Measurements from ENCODE around the gene ALDH9A1.
"Not testable (repeated sequence)": the region's sequence is repeated elsewhere in the genome, so short reads cannot be mapped to it uniquely, and the experiment has no call there.

The ALDH9A1 gene

DNA sequence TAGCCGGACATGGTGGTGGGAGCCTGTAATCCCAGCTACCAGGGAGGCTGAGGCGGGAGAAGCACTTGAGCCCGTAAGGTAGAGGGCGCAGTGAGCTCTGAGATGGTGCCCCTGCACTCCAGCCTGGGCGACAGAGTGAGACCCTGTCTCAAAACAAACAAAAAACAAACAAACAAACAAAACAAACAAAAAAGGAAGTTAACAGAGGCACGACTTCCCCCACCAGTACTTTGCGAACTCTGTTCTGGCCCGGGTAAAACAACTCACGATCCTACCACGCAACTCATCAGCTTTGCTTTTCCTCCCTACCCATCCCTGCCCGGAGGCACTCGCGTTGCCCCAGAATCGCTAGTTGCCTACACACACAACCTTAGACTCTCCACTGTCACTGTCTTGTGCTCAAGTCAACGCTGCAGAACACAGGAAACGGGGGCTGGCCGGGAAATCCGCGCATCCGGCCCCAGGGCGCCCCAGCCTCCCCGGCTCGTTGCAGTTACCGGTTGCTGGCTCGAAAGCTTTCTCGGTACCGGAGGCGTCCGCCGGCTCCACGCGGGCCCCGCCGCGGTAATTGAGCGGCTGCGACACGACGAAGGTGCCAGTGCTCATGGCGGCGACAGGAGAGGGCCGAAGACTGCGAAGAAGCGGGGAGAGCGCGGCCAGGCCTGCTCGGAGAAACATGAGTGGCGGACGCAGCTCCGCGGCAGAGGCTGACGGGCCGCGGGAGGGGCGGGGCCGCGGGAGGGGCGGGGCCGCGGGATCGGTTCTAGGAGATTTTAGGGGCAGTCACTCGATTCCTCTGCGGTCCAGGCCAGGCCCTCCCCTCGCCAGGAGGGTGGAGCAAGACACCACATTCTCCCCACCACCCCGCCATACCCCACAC lies at the start of gene ALDH9A1:
TSS of gene ALDH9A1 (minus strand) at position 682 of the 880 bp plus-strand sequence. CDS start at position 678, 4 bp downstream.
- DNase-seq (ENCODE audit: low spot score) = peak; percentile 92

DNA sequence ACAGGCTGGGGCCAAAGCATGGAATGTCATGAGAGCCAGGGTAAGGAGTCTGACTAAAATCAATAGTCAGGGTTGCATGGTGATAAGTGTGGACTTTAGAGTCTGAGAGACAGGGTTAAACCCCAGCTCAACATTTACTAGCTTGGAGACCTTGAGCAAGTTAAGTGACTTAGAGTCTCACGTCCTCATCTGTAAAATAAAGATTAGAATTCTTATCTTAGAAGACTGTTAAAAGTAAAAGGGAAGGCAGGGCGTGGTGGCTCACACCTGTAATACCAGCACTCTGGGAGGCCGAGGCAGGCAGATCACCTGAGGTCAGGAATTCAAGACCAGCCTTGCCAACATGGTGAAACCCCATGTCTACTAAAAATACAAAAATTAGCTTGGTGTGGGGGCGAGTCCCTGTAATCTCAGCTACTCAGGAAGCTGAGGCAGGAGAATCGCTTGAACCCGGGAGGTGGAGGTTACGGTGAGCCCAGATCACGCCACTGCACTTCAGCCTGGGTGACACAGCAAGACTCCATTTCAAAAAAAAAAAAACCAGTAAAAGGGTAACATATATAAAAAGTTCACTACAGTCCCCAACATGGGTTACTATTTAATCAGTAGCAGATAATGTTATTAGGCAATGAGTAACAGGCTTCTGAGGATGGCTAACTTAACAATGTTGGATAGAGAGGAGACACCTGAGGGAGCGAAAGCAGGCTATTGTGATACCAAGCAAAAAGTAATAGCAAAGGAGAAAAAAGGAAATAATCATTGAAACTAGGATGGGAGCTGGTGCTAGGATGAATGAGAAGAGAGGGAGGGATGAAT lies 49.5 kb upstream of the ALDH9A1 start:
- no peak for DNase-seq (ENCODE audit: low spot score)

DNA sequence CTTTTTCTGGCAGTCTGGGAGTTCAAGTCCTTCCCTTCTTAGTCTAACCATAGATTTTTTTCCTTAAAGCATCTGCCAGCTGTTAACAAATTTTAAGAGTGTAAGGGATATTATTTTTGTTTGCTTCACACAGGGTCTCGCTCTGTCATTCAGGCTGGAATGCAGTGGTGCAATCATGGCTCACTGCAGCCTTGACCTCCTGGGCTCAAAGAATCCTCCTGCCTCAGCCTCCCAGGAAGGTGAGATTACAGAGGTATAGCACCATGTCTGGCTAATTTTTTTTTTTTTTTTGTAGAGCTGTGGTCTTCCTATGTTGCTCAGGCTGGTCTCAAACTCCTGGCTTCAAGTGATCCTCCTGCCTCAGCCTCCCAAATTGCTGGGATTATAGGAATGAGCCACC lies 46.6 kb upstream of the ALDH9A1 start:
- DNase-seq (ENCODE audit: low spot score) = not testable (repeated sequence)

DNA sequence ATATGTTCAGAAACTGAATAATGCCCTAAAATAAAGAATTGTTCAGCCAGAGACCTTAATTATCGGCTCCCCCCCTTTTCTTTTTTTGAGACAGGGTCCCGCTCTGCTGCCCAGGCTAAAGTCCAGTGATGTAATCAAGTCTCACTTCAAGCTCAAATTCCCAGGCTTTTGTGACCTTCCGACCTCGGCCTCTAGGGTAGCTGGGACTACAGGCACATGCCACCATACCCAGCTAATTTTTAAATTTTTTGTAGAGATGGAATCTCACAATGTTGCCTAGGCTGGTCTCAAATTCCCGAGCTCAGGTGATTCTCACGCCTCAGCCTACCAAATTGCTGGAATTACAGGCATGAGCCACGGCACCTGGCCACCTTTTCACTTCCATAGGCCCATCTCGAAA lies 43.8 kb upstream of the ALDH9A1 start:
- DNase-seq (ENCODE audit: low spot score) = no peak

DNA sequence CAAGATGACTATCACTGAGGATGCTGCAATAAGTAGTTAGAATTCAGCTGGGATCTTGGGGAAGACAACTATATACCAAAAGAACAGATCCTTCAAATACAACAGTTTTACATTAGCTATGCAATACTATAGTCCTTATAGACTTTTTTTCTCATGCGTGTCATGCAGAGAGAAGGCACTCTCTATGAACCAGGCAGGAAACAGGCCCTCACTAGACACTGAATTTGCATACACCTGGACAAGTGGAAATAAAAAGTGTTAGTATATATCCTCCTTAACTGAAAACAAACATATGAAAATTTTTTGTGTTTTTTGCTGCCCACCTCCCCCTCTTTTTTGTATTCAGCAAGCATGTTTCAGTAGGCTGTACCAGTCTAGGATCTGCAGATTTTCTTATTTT lies 40.4 kb upstream of the ALDH9A1 start:
- DNase-seq (ENCODE audit: low spot score) = peak; percentile 82

DNA sequence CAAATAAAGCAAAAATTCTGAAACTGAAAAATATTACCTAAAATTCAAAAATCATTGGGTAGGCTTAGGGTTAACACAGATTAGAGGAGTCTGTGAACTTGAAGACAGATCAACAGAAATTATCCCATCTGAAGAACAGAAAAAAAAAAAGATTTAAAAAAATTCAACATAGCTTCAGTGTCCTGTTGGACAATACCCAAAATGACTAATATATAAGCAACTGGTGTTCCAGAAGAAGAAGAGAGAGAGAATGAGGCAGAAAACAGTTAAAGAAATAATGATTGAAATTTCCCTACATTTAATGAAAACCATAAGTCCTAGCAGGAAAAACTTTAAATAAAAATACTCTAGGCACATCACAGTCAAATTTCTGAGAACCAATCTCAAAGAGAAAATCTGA lies 38.8 kb upstream of the ALDH9A1 start:
- DNase-seq (ENCODE audit: low spot score) = no peak

DNA sequence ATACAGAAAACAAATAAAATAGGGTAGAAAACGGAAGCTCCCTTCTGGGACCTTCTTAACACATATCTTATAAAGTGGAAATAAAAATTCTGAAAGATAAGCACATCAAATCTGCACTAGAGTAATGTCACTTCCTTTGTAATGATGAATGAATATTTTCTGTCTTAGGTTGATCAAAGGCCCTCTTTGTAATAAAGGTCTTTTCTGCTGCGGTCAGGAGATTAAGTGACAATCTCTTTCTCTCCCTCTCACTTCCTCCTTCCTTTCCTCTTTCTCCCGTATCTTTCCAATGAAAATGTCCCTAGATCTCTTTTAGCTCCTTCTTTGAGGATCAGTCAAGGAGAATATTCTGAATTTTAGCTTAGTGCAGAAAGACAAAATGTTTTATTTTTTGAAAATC lies 36.5 kb upstream of the ALDH9A1 start:
- no peak for DNase-seq (ENCODE audit: low spot score)

DNA sequence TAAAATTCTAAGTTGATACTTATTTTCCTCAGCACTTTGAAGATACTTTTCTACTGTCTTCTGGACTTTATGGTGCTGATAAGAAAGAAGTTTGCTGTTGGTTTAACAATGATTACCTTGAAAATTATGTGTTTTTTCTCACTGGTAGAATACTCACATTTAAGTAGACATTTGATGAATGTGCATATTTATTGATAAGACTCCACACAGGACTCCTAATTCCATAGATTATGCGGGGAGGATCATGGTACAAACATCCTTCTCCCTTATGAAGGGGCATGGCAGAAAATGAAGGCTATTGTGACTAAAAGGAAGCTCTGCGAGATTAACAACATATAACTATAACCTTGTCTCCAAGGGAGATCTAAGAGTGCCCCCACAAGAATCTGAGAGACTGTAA lies 28.5 kb upstream of the ALDH9A1 start:
- DNase-seq (ENCODE audit: low spot score) = no peak

DNA sequence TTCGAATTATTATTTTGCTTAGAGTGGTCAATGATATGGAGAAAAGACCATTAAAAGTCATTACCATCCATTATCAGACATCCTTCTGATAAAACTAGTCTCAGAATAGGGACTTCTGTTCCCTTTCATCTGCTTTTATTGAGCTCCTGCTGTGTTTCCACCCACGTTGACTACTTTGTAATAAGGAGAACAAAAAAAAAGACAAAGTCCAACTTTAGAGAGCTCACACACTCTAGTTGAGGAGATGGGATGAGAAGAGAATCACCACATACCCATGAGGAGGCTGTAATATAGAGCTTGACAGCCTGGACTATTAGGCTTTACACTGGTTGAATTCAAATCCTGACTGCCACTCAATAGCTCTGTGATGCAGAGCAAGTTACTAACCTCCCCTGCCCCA lies 27.8 kb upstream of the ALDH9A1 start:
- DNase-seq (ENCODE audit: low spot score) = no peak

DNA sequence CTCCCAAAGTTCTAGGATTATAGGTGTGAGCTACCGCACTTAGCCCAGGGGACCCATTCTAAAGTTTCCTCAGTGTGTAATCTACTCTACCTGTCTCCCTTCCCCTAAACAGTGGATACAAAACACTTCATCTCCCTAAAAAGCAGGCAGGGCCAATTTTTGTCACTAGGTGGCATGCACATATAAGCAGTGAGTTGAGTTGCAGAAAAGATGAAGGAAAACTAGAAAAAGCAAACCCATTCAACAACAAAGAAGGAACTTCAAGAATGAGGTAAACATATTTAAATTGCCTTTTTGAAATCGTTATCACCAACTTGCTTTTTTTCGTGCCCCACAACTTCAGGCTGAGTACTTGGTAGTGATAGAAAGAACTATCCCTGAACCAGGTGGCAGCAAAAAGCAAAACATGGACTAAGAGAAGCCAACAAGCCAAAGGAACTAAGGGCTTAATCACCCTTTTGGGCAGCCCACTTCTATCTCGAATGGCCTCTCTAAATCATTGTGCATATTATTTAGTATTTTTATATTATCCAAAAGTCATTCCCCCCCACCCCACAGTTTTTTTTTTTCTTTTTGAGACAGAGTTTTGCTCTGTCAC lies 19.7 kb upstream of the ALDH9A1 start:
- peak; percentile 90 for DNase-seq (ENCODE audit: low spot score)

DNA sequence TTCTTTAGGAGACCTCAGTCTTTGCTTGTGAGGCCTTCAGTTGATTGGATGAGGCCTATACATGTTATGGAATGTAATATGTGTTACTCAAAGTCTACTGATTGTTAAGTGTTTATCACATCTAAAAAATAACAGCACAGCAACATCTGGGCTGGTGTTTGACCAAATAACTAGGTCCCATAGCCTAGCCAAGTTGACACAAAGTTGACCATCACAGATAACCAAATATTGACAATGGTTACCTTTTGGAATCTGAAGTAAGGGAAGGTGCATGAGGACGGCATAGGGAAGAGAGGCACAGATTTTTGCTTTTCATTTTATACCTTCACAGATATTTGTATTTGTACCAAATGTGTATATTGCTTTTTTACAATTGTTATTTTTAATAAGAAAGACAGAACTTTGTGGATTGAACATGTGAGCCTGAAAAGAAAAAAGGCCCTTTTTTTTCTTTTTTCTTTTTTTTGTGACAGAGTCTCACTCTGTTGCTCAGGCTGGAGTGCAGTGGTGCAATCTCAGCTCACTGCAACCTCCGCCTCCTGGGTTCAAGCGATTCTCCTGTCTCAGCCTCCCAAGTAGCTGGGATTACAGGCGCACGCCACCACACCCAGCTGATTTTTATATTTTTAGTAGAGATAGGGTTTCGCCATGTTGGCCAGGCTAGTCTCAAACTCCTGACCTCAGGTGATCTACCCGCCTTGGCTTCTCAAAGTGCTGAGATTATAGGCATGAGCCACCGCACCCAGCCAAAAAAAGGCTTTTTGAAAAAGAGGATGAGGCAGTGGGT lies 18.1 kb upstream of the ALDH9A1 start:
- DNase-seq (ENCODE audit: low spot score) = not testable (repeated sequence)

DNA sequence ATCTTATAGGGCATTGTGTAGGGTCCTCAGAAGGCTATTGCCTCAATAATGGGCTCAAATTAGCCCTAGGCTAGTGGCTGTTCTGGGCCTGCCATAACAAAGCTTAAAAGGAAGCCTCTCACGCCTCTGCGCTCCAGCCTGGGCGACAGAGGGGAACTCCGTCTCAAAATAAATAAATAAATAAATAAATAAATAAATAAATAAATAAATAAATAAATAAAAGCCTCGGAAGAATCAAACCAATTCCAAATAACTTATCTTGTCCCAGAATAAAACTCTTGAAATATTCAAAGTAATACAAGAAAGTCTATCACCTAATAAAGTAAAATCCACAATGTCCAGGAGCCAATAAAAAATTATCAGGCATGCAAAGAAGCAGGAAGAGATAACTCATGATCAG lies 14.4 kb upstream of the ALDH9A1 start:
- no peak for DNase-seq (ENCODE audit: low spot score)

DNA sequence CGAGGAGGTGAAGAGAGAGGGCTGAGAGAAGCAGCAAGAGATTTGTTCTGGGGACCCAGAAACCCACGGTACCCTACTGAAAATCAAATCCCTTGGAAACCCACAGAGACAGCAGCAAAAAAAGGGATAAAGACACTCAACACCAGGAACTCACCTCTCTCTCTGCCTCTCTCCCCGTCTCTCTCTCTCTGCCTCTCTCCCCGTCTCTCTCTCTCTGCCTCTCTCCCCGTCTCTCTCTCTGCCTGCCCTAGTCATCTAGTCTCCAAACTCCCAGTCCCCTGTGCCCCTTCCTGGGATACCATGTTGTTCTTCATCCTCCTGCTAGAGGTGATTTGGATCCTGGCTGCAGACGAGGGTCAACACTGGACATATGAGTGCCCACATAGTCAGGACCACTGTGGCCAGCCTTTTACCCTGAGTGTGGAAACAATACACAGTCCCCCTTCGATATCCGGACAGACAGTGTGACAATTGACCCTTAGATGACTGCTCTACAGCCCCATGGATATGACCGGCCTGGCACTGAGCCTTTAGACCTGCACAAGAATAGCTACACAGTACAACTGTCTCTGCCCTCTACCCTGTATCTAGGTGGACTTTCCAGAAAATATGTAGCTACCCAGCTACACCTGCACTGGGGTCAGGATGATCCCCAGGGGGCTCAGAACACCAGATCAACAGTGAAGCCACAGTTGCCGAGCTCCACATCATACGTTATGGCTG lies 9.8 kb upstream of the ALDH9A1 start:
- no peak for DNase-seq (ENCODE audit: low spot score)

DNA sequence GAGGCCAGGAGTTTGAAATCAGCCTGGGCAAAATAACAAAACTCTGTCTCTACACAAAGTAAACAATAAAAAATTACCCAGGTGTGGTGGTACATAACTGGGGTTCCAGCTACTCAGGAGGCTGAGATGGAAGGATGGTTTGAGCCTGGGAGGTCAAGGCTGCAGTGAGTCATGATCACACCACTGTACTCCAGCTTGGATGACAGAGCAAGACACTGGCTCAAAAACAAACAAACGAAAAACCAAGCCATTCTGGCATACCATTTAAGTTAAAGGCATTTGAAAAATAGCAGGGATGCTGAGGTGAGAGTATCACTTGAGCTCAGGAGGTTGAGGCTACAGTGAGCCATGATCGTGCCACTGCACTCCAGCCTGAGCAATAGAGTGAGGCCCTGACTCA lies 5.3 kb upstream of the ALDH9A1 start:
- DNase-seq (ENCODE audit: low spot score) = no peak

DNA sequence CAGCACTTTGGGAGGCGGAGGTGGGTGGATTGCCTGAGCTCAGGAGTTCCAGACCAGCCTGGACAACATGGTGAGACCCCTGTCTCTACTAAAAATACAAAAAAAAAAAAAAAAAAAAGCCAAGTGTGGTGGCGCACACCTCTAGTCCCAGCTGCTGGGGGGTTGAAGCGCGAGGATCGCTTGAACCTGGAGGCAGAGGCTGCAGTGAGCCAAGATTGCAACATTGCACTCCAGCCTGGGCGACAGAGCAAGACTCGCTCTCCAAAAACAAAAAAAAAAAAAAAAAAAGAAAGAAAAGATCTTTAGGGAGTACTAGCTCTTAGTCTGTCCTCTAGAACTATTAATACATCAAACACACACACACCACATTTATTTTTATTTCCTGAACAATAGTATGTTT lies 3.6 kb upstream of the ALDH9A1 start:
- not testable (repeated sequence) for DNase-seq (ENCODE audit: low spot score)

DNA sequence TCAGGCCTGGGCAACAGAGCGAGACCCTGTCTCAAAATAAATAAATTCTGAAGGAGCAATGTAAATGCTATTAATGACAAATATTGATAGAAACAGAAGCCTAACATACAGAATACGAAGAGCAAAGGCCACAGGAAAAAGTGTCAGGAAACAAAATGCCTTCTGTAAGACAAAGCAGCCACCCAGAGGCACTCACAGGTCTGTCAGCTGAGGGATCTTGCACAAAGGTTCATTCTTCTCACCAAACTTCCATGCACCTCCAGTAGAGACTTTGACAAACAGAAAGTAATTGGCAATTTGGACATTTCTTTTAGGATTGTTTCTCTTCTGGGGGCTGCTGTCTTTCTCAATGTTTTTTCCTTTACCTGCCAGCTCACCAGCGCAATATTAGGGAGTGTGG lies 1.2 kb upstream of the ALDH9A1 start:
- DNase-seq (ENCODE audit: low spot score) = no peak

DNA sequence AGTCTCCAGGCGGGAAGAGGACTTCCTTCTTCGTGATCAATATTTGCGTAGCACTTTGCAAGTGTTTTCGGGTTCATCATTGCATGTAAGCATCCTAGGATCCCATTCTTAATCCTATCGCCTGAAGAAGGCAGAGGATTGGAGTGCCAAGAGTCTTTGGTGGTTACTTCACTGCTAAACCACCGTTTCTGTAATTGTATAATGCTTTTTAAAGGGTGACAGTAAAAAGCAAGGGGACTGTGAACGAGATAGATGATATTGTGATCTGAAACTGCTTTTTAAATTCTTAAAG lies 345 bp upstream of the ALDH9A1 start:
- no peak for DNase-seq (ENCODE audit: low spot score)

DNA sequence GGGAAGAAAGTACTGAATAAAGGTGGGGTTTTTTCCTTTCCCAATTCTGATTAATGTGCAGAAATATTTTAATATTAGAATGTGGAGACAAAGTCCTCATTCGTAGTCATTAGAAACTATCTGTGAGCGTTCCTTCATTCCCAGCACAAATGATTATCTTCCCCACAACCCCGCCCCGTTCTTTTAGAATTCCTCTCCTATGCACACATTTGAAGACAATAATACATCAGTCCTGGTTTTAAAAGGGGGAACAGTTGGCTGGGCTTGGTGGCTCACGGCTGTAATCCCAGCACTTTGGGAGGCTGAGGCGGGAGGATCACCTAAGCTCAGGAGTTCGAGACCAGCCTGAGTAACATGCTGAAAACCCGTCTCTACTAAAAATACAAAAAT lies 876 bp downstream of the ALDH9A1 start:
- DNase-seq (ENCODE audit: low spot score) = no peak

DNA sequence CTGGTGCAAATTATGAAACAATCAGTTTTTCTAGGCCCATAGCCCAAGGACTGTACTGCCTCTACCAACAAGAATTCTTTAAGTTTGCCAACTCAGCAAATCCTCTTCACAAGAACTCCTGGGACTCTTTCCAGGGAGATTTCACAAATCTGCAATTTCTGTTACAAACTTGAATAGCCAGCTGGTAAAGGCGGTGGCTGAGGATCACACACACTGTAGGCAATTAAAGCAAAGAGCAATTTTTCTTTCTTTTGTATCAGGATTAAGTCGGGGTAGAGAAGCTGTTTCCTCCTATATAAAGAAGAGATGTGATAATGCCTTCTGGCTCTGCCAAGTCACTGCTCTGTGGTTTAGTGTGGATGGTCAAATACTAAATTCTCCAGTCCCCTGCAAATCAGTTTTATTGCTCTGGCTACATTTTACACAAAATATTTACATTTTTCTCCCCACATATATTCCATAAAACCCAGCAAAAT lies 1.7 kb downstream of the ALDH9A1 start:
- peak; percentile 20 for DNase-seq (ENCODE audit: low spot score)

DNA sequence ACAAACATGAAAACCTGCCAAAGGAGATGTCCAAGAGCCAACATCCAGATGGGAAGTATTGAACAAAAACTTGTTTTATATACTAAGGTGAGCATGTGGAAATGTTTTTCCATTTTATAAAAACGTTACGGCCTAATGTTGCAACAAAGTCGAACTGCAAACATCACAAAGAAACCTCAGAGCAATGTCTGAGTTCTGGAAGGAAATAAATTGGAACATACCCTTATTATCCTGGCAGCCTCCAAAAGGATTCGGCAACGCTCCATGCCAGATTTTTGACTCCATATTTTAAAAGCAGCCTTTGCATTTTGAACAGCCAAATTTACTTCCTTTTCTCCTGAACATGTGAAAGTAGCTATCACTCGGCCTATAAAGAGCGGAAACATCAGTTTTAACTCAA lies 3.3 kb downstream of the ALDH9A1 start:
- no peak for DNase-seq (ENCODE audit: low spot score)

DNA sequence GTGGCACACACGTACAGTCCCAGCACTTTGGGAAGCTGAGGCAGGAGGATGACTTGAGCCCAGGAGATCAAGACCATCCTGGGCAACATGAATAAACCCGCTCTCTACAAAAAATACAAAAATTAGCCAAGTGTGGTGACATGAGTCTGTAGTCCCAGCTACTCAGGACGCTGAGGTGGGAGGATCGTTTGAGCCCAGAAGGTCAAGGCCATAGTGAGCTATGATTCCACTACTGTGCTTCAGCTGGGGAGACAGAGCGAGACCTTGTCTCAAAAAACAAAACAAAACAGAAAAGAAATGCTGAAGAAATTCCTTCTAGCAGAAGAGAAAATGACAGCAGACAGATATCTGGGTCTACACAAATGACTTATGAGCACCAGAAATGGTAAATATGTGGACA lies 10.3 kb downstream of the ALDH9A1 start:
- DNase-seq (ENCODE audit: low spot score) = no peak
